Fibroblast of gingiva (primary cell): ENCODE data around the gene ZNF385C.
"Not testable (repeated sequence)": the region's sequence is repeated elsewhere in the genome, so short reads cannot be mapped to it uniquely, and the experiment has no call there.

Experiments used
- DNase-seq: peaks from one replicate; pipeline ENCODE4 v3.0.0-alpha.2; 2011; ENCODE audit warnings: low read depth

The ZNF385C gene

GRCh38 chr17:42019509-42020404 is 78.5 kb downstream of the ZNF385C start, which contains the start of gene NKIRAS2:
TSS of gene NKIRAS2 (plus strand) at chr17:42020090. CDS start at chr17:42021578, 1,488 bp downstream.
- DNase-seq, result peak; percentile 90

DNA sequence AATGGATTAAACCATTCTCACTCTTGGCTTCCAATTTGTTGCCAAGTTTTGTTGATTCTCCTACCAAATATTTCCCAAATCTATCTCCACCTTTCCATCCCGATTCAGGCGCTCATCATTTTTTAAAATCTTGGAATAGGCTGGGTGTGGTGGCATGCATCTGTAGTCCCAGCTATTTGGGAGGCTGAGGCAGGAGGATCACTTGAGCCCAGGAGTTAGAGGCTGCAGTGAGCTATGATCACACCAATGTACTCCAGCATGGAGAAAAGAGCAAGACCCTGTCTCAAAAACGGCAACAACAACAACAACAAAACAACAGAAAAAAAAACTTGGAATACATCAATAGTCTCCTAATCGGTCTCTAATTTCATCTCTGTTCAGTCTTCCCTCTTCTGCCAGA is 79.3 kb downstream of the ZNF385C start:
- DNase-seq, result no peak

- no peak for DNase-seq
Measured at GRCh38 chr17:42018339-42018738, 79.9 kb downstream of the ZNF385C start.

- no peak for DNase-seq
Measured at GRCh38 chr17:42017866-42018200, 80.4 kb downstream of the ZNF385C start.

DNA sequence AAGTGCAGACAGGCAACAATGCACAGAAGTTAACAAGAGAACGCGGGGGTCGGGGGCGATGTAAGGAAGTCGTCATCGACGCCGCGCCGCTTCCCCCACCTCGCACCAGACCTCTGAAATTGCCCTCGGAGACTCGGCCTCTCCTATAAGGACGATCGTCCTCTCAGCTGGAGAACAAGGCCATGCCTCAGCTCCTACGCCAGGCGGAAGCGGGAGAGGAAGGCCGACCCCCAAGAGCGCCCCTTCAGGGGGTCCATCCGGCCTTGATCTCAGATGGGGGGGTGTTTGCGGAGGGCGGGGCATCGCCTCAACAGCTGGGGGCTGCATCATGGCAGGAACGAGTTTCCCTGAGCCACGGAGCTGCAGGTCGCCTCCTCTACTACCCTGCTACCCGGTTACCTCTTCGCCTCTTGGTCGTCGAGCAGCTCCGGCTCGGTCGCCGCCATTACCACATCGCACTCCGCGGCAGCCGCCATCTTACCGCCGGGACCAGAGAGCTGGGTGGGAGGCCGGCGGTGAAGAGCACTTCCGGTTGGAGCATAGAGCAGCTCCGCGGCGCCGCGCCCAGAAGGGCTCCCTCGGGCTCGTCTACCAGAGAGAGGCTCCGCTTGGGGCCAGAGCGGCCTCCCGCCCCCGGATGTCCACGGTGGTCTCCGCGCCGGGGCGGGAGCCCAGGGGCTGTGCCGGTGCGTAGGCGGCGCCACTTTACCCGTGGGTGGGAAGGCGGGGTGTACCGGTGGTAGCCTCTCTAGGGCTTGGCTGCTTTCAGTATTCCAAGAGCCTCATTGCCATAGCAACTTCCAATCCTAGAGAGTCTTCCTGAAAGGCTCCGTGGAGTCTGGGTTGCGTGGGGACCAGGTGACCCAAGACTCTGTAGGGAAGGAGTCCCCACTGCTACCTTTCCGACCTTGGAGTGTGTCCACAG is 81.1 kb downstream of the ZNF385C start, which contains the start of gene DNAJC7:
DNAJC7 (minus strand) TSS at position 499 of the 925 bp plus-strand sequence; CDS start at position 476, 23 bp downstream.
- peak; percentile 91 for DNase-seq

- DNase-seq, result peak; percentile 32
Measured at GRCh38 chr17:42016411-42016831, 81.9 kb downstream of the ZNF385C start.

- not testable (repeated sequence) for DNase-seq
Measured at GRCh38 chr17:42013740-42014139, 84.5 kb downstream of the ZNF385C start.

DNA sequence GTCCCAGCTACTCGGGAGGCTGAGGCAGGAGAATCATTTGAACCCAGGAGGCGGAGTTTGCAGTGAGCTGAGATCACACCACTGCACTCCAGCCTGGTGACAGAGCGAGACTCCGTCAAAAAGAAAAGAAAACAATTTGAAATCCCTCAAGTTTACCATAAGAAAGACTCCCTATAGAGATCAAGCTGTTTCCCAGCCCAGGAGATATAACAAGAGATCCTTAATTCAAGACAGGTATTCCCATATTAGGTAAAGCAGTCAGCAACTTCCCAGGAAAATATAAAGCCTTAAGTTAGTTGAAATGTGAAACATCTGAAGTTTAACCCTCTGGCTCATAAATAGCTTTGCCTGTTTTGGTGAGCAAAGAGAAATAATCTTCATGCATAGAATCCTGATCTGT is 85.9 kb downstream of the ZNF385C start:
- not testable (repeated sequence) for DNase-seq

DNA sequence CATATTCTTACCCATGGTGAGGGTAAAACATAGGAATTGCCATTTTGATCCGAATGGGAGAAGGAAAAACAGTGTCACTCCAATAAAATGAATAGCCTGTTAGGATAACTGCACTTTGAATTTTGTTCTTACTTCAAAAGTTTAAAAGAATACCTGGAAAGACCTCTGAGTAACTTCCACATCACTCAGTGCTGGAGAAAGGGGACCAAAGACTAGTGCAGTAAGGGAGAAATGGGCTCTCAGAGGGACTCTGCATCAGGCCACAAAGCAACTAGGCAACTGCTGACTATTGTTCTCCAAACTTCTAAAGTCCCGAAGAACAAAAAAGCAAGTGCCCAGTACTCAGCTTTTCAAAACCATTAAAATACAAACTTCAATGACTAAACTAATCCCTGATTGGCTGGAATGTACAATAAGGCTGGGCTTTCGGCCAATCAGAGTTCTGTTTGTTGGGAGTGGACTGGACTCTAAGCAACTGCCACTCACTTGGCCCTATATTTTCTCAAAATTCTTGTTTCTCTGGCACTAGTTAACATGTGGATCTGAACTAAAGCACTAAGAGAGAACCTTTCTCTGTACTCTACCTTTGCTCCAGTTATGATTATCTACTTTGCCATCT is 87.3 kb downstream of the ZNF385C start:
- DNase-seq, result peak; percentile 34

DNA sequence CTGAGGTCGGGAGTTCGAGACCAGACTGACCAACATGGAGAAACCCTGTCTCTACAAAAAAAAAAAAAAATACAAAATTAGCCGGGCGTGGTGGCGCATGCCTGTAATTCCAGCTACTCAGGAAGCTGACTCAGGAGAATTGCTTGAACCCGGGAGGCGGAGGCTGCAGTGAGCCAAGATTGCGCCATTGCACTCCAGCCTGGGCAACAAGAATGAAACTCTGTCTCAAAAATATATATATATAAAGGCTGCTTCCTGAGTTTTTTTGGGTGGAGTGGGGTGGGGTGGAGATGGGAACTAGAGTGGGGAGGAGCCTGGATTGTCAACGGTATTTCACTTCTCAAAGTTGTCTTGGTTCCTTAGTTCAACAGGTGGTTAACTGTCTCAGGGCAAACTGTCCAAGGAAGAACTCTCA is 88.0 kb downstream of the ZNF385C start:
- peak; percentile 62 for DNase-seq

- DNase-seq, result no peak
Measured at GRCh38 chr17:42009170-42009569, 89.1 kb downstream of the ZNF385C start.

- DNase-seq, result peak; percentile 79
Measured at GRCh38 chr17:42005166-42005565, 93.1 kb downstream of the ZNF385C start.

DNA sequence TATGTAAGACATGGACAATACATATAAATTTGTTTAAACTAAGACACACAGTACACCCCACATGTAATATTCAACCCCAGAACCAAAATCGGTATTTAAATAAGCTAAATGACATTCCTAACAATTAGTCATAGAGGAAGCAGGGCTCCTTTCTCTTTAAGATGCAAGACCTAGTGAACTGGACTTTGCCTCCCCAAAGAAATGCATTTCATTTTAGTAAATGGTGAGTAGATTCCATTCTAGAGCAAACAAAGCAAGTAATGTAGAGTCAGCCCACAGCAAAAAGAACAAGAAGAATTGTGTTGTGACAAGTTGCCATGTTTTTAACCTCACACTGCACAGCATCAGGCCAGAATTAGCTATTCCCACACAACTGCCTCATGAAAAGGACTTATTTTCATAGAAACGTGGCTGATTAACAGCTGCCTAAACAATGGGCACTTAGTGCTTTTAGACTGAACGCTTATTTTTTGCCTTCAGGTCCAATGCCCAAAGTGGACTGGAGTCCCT is 95.4 kb downstream of the ZNF385C start:
- DNase-seq, result no peak

- DNase-seq, result no peak
Measured at GRCh38 chr17:42002175-42002791, 96.0 kb downstream of the ZNF385C start.

DNA sequence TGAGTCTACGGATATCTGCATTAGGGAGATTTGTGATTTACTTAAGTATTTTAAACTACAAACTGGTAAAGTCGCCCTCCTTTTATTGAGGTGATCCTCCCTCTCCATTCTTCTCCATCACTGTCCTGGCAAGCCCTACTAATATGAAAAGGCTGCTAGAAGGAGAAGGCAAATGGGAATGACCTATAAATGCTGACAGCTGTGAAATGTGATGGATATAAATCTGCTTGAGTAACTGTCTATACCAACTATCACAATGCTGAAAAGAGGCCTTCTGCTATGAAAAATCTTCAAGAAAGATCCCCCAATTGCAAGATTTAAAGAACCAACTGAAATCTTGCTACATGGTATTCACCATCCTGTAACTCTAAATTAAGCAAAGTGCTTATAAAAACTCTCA is 96.5 kb downstream of the ZNF385C start:
- no peak for DNase-seq

GRCh38 chr17:42000413-42001133 is 97.7 kb downstream of the ZNF385C start:
- DNase-seq, result peak; percentile 46

GRCh38 chr17:41998497-41998896 is 99.8 kb downstream of the ZNF385C start:
- DNase-seq, result no peak

DNA sequence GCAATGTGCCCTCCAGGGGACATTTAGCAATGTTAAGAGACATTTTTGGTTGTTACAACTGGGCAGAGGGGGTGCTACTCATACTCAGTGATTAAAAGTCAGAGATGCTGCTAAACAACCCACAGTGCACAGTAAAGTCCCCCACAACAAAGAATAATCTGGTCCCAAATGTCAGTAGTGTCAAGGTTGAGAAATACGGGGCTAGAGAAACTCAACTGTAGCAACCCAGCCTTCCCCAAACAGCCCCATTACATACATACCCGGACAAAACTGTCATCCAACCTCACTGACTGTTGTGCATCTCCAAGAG is 101.5 kb downstream of the ZNF385C start:
- no peak for DNase-seq

- DNase-seq, result peak; percentile 71
Measured at GRCh38 chr17:41992576-41992975, 105.7 kb downstream of the ZNF385C start.

GRCh38 chr17:41989702-41990419 is 108.4 kb downstream of the ZNF385C start:
- DNase-seq, result no peak
